SK-N-SH treated with all-trans-retinoic acid at 6 μM for 48 hours (cell line): Measurements from ENCODE around the gene ZSCAN4.

Experiments used
- ATAC-seq: fragments of 200-7000 bp; cut with Tn5 transposase; 3 replicates; pipeline ENCODE4 v1.9.1; 2020; ENCODE audit warnings: mild to moderate bottlenecking, moderate library complexity
- ARNTL ChIP-seq: fragments of 450-650 bp; formaldehyde crosslinking; IDR thresholded peaks from 2 replicates; pipeline ENCODE4 v1.5.0; 2020; ENCODE audit warnings: low read depth, mild to moderate bottlenecking, moderate library complexity, borderline replicate concordance
- BACH2 ChIP-seq: fragments of 250-450 bp; sonication (Bioruptor Pico); IDR thresholded peaks from 2 replicates; pipeline ENCODE4 v1.9.0; 2021; ENCODE audit warnings: mild to moderate bottlenecking, borderline replicate concordance
- CREB5 ChIP-seq: fragments of 250-450 bp; sonication (Bioruptor Pico); IDR thresholded peaks from 2 replicates; pipeline ENCODE4 v1.5.1; 2020; ENCODE audit warnings: low read depth, mild to moderate bottlenecking, moderate library complexity
- CSDC2 ChIP-seq: fragments of 250-450 bp; sonication (Bioruptor Pico); IDR thresholded peaks from 2 replicates; pipeline ENCODE4 v1.5.0; 2020; ENCODE audit warnings: mild to moderate bottlenecking, moderate library complexity
- ESRRG ChIP-seq: fragments of 250-450 bp; sonication (Bioruptor Pico); IDR thresholded peaks from 2 replicates; pipeline ENCODE4 v1.6.1; 2021; ENCODE audit warnings: mild to moderate bottlenecking
- GLIS3 ChIP-seq: fragments of 250-450 bp; sonication (Bioruptor Pico); IDR thresholded peaks from 2 replicates; pipeline ENCODE4 v1.5.0; 2020; ENCODE audit warnings: mild to moderate bottlenecking, moderate library complexity
- ISL1 ChIP-seq: fragments of 250-450 bp; sonication (Bioruptor Pico); IDR thresholded peaks from 2 replicates; pipeline ENCODE4 v2.1.2; 2022; ENCODE audit warnings: mild to moderate bottlenecking, moderate library complexity
- OSR1 ChIP-seq: fragments of 250-450 bp; sonication (Bioruptor Pico); IDR thresholded peaks from 2 replicates; pipeline ENCODE4 v1.8.0; 2022; ENCODE audit warnings: moderate library complexity, mild to moderate bottlenecking, inconsistent platforms
- PATZ1 ChIP-seq: fragments of 250-450 bp; sonication (Bioruptor Pico); IDR thresholded peaks from 2 replicates; pipeline ENCODE4 v1.8.0; 2020; ENCODE audit warnings: mild to moderate bottlenecking, moderate library complexity, borderline replicate concordance
- POU6F1 ChIP-seq: fragments of 250-450 bp; sonication (Bioruptor Pico); IDR thresholded peaks from 2 replicates; pipeline ENCODE4 v1.8.0; 2021; ENCODE audit warnings: low read depth, mild to moderate bottlenecking, moderate library complexity, borderline replicate concordance
- PPARA ChIP-seq: fragments of 250-450 bp; sonication (Bioruptor Pico); IDR thresholded peaks from 2 replicates; pipeline ENCODE4 v1.5.0; 2020; ENCODE audit warnings: mild to moderate bottlenecking, borderline replicate concordance
- SNAI2 ChIP-seq: fragments of 250-450 bp; sonication (Bioruptor Pico); IDR thresholded peaks from 2 replicates; pipeline ENCODE4 v1.5.0; 2020; ENCODE audit warnings: mild to moderate bottlenecking, moderate library complexity
- TCF4 ChIP-seq: fragments of 250-450 bp; sonication (Bioruptor Pico); IDR thresholded peaks from 2 replicates; pipeline ENCODE4 v1.8.0; 2021; ENCODE audit warnings: mild to moderate bottlenecking, moderate library complexity, borderline replicate concordance
- TOX ChIP-seq: fragments of 250-450 bp; sonication (Bioruptor Pico); IDR thresholded peaks from 2 replicates; pipeline ENCODE4 v1.8.0; 2021; ENCODE audit warnings: mild to moderate bottlenecking, moderate library complexity, borderline replicate concordance
- TSHZ2 ChIP-seq: fragments of 250-450 bp; sonication (Bioruptor Pico); IDR thresholded peaks from 2 replicates; pipeline ENCODE4 v1.5.0; 2020; ENCODE audit warnings: mild to moderate bottlenecking, moderate library complexity
- ZC3H10 ChIP-seq: fragments of 250-450 bp; sonication (Bioruptor Pico); IDR thresholded peaks from 2 replicates; pipeline ENCODE4 v1.5.1; 2021; ENCODE audit warnings: mild to moderate bottlenecking, moderate library complexity
- ZFP3 ChIP-seq: fragments of 250-450 bp; sonication (Bioruptor Pico); IDR thresholded peaks from 2 replicates; pipeline ENCODE4 v1.5.0; 2020; ENCODE audit warnings: mild to moderate bottlenecking, moderate library complexity
- ZFP30 ChIP-seq: fragments of 450-650 bp; formaldehyde crosslinking; IDR thresholded peaks from 2 replicates; pipeline ENCODE4 v1.5.0; 2022; ENCODE audit warnings: mild to moderate bottlenecking, moderate library complexity
- ZNF565 ChIP-seq: fragments of 450-650 bp; formaldehyde crosslinking; conservative IDR thresholded peaks from 2 replicates; pipeline ENCODE4 v1.5.0; 2020; ENCODE audit warnings: low read depth, mild to moderate bottlenecking, moderate library complexity
- ZNF70 ChIP-seq: fragments of 450-650 bp; formaldehyde crosslinking; IDR thresholded peaks from 2 replicates; pipeline ENCODE4 v1.5.0; 2020; ENCODE audit warnings: mild to moderate bottlenecking, moderate library complexity
- ZNF8 ChIP-seq: fragments of 450-650 bp; formaldehyde crosslinking; IDR thresholded peaks from 2 replicates; pipeline ENCODE4 v1.5.0; 2020; ENCODE audit warnings: mild to moderate bottlenecking, moderate library complexity

The ZSCAN4 gene

DNA sequence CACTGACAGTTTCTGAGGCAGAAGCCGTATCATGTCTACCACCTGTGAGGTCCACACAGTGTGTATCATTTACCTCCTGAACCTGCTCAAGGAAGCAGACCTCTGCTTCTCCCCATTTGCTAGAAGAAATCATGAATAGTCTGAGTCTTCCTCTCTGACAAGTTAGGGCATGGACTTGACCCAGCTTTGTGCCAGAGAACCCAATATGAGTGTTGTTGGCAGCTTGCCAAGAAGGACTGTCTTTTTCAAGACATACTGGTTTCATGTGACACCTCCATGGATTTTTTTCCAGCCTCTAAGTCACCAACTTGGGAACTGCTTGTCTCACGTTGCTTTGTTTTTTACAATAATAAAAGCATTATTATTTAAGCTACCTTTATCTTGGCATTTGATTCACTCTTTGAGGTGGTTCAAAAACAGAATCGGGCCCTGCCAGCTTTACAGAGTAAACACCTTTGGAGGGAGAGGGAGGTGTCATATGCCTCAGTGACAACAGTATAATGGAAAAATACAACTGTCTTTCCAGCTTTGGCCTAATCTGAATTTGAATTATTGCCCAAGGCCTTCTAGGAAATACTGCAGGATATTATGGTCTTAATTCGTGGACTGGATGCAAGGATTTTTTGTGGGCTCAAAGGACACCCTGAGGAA lies 26.2 kb upstream of the ZSCAN4 start:
- no peak for ATAC-seq

GRCh38 chr19:57643734-57644133 lies 25.0 kb upstream of the ZSCAN4 start:
- ATAC-seq, result no peak
- TF ChIP-seq TCF4 (CRISPR knock-in tag) (no peak), CREB5 (CRISPR knock-in tag) (no peak), GLIS3 (CRISPR knock-in tag) (no peak), ZFP3 (CRISPR knock-in tag) (no peak), CSDC2 (CRISPR knock-in tag) (no peak), ARNTL (CRISPR knock-in tag) (no peak), ZNF70 (CRISPR knock-in tag) (no peak), PATZ1 (CRISPR knock-in tag) (no peak), OSR1 (no peak), TOX (CRISPR knock-in tag) (no peak), ISL1 (no peak)

More for the DNA sequence above, 26.2 kb upstream of the ZSCAN4 start:
- TF ChIP-seq ESRRG (CRISPR knock-in tag) (no peak), ISL1 (no peak), TOX (CRISPR knock-in tag) (no peak), ZNF70 (CRISPR knock-in tag) (no peak), SNAI2 (no peak), TCF4 (CRISPR knock-in tag) (no peak), POU6F1 (CRISPR knock-in tag) (no peak), ARNTL (CRISPR knock-in tag) (no peak), PATZ1 (CRISPR knock-in tag) (no peak), CSDC2 (CRISPR knock-in tag) (no peak), ZNF565 (CRISPR knock-in tag) (no peak), OSR1 (no peak), PPARA (no peak), TSHZ2 (CRISPR knock-in tag) (no peak), ZFP30 (CRISPR knock-in tag) (no peak), ZNF8 (no peak), BACH2 (CRISPR knock-in tag) (no peak), ZC3H10 (no peak), CREB5 (CRISPR knock-in tag) (no peak), ZFP3 (CRISPR knock-in tag) (no peak)
